Stimulated activated CD4-positive, alpha-beta T cell treated with anti-CD3 and anti-CD28 coated beads, Interleukin-4, amount 100 ng/mL, for 4 hours (primary cell): ENCODE data around the gene CPNE1.
"Not testable (repeated sequence)": the region's sequence is repeated elsewhere in the genome, so short reads cannot be mapped to it uniquely, and the experiment has no call there.

Experiments
- DNase-seq, 2 experiments: peaks; one replicate each; pipeline ENCODE4 v3.0.0-alpha.2; 2020

The CPNE1 gene

GRCh38 chr20:35664466-35665206 lies at the start of gene CPNE1, which contains the start of gene RBM12:
TSS of gene CPNE1 (minus strand) at chr20:35664900. CDS start at chr20:35632923, 31,977 bp downstream.
TSS of gene RBM12 (minus strand) at chr20:35664900. CDS start at chr20:35655322, 9,578 bp downstream.
- peak; percentile 86 to 92 for DNase-seq

GRCh38 chr20:35714127-35714526 lies 49.4 kb upstream of the CPNE1 start:
- no peak for DNase-seq

- not testable (repeated sequence) for DNase-seq
Observed at GRCh38 chr20:35713120-35713519, 48.4 kb upstream of the CPNE1 start.

GRCh38 chr20:35711588-35712209 lies 47.0 kb upstream of the CPNE1 start:
- no peak for DNase-seq

GRCh38 chr20:35710884-35711587 lies 46.3 kb upstream of the CPNE1 start:
- no peak for DNase-seq

GRCh38 chr20:35710039-35710438 lies 45.3 kb upstream of the CPNE1 start:
- no peak for DNase-seq

GRCh38 chr20:35709259-35709658 lies 44.6 kb upstream of the CPNE1 start:
- no peak for DNase-seq

- no peak for DNase-seq
Observed at GRCh38 chr20:35708502-35708901, 43.8 kb upstream of the CPNE1 start.

GRCh38 chr20:35706591-35707529 lies 42.2 kb upstream of the CPNE1 start:
- DNase-seq: not testable (repeated sequence)

- DNase-seq: not testable (repeated sequence)
Observed at GRCh38 chr20:35705894-35706293, 41.2 kb upstream of the CPNE1 start.

- no peak for DNase-seq
Observed at GRCh38 chr20:35704514-35705261, 40.0 kb upstream of the CPNE1 start.

GRCh38 chr20:35702824-35703695 lies 38.4 kb upstream of the CPNE1 start:
- no peak for DNase-seq

- no peak for DNase-seq
Observed at GRCh38 chr20:35702051-35702823, 37.5 kb upstream of the CPNE1 start.

GRCh38 chr20:35700625-35701148 lies 36.0 kb upstream of the CPNE1 start:
- DNase-seq: no peak

- no peak for DNase-seq
Observed at GRCh38 chr20:35699957-35700624, 35.4 kb upstream of the CPNE1 start.

GRCh38 chr20:35699127-35699956 lies 34.6 kb upstream of the CPNE1 start, which contains the start of the genes NFS1 and ROMO1:
TSS of gene NFS1 (minus strand) at chr20:35699352. CDS start at chr20:35699288, 64 bp downstream.
TSS of gene ROMO1 (plus strand) at chr20:35699405. CDS start at chr20:35699633, 228 bp downstream.
- DNase-seq: peak; percentile 81 to 84

- no peak for DNase-seq
Observed at GRCh38 chr20:35698298-35699126, 33.8 kb upstream of the CPNE1 start.
